GM12878 (cell line): ENCODE data around the gene MAGED1. TPM values are rescaled to one million over a fixed set of nuclear protein-coding genes. Genes with fewer than 3 reads are reported as not detected.

ENCODE experiments used
- ATAC-seq: fragments of 200-7000 bp; cut with Tn5 transposase; 3 replicates; pipeline ENCODE4 v1.9.1; 2020; ENCODE audit warnings: mild to moderate bottlenecking, moderate library complexity
- BruUV-seq: library from RNA; stranded (reverse); fragments of 400-500 nt; replicated peaks from 2 replicates; lab custom pipeline; 2021; lab: Mats Ljungman, UMichigan
- CTCF ChIA-PET: fragments of 300-600 bp; sonication (Branson Sonifier 250); formaldehyde crosslinking; extraction: SDS; loops from one replicate; lab custom pipeline; 2021; ENCODE audit warnings: inconsistent platforms; lab: Yijun Ruan, JAX
- POLR2A ChIA-PET: fragments of 350-600 bp; formaldehyde crosslinking; extraction: SDS; loops from one replicate; lab custom pipeline; 2021; ENCODE audit warnings: inconsistent platforms; lab: Charles Lee
- RAD21 ChIA-PET: fragments of 300-600 bp; sonication (Branson Sonifier 250); formaldehyde crosslinking; loops from one replicate; lab custom pipeline; 2023; ENCODE audit warnings: antibody characterized with exemption; ENCODE audit not compliant: unreplicated experiment; lab: Charles Lee
- SMC1A ChIA-PET: fragments of 300-600 bp; sonication (Branson Sonifier 250); formaldehyde crosslinking; loops from one replicate; lab custom pipeline; 2023; ENCODE audit not compliant: unreplicated experiment, uncharacterized antibody; lab: Charles Lee
- DNase-seq: peaks from one replicate; pipeline ENCODE4 v3.0.0-alpha.2; 2011; ENCODE audit warnings: low read depth, low spot score
- FAIRE-seq: peaks from 3 replicates; lab custom pipeline; 2011; peaks lifted over from hg19 to GRCh38; lab: Jason Lieb, UNC
- H2AFZ ChIP-seq: 2 replicates; pipeline ENCODE4 v1.6.0; 2011; ENCODE audit warnings: low read depth, low read length, control low read depth; ENCODE audit not compliant: control insufficient read depth
- H3K27ac ChIP-seq: 2 replicates; pipeline ENCODE4 v1.5.1; 2011; ENCODE audit warnings: control low read depth; ENCODE audit not compliant: control insufficient read depth, insufficient read depth
- H3K27me3 ChIP-seq, 2 experiments: replicated peaks in 1 of 2; 2 replicates each; pipeline versions ENCODE4 v1.6.0 to v1.6.1; 2011; ENCODE audit warnings: low read length in 1 of 2; ENCODE audit not compliant: control insufficient read depth in 2 of 2, insufficient read depth in 2 of 2
- H3K36me3 ChIP-seq, 2 experiments: 2 replicates each; pipeline ENCODE4 v1.5.1; 2011; ENCODE audit warnings: low read length in 1 of 2; ENCODE audit not compliant: control insufficient read depth in 2 of 2, insufficient read depth in 2 of 2
- H3K4me1 ChIP-seq: 2 replicates; pipeline ENCODE4 v1.6.1; 2011; ENCODE audit warnings: mild to moderate bottlenecking, low read length, moderate library complexity, mixed read lengths; ENCODE audit not compliant: control insufficient read depth, insufficient read depth
- H3K4me2 ChIP-seq: 2 replicates; pipeline ENCODE4 v1.6.0; 2011; ENCODE audit warnings: control low read depth; ENCODE audit not compliant: control insufficient read depth, insufficient read depth
- H3K4me3 ChIP-seq: fragments of 200-600 bp; sonication (generic); 2 replicates; pipeline ENCODE4 v1.5.1; 2016
- H3K79me2 ChIP-seq: 2 replicates; pipeline ENCODE4 v1.6.0; 2011; ENCODE audit warnings: low read length; ENCODE audit not compliant: control insufficient read depth, insufficient read depth
- H3K9ac ChIP-seq: 2 replicates; pipeline ENCODE4 v1.8.0; 2011; ENCODE audit warnings: low read length, control low read depth, mixed read lengths; ENCODE audit not compliant: control insufficient read depth, insufficient read depth
- H3K9me3 ChIP-seq: replicated peaks from 3 replicates; pipeline ENCODE4 v1.5.1; 2011; ENCODE audit warnings: mild to moderate bottlenecking, low read length; ENCODE audit not compliant: control insufficient read depth, insufficient read depth
- H4K20me1 ChIP-seq: 2 replicates; pipeline ENCODE4 v1.6.0; 2011; ENCODE audit not compliant: control insufficient read depth, insufficient read depth
- ATF7 ChIP-seq: fragments of 450-650 bp; IDR thresholded peaks from 2 replicates; pipeline ENCODE4 v1.6.1; 2016; ENCODE audit warnings: low read depth, mild to moderate bottlenecking
- HDAC6 ChIP-seq: fragments of 200-600 bp; sonication (generic); IDR thresholded peaks from one replicate; pipeline ENCODE4 v1.8.0; 2017; ENCODE audit warnings: antibody characterized with exemption; ENCODE audit not compliant: unreplicated experiment
- IKZF2 ChIP-seq, 2 experiments: fragments of 450-650 bp; IDR thresholded peaks; 2 replicates each; pipeline ENCODE4 v1.6.1; 2017; ENCODE audit warnings: mild to moderate bottlenecking in 2 of 2, moderate library complexity in 2 of 2
- NRF1 ChIP-seq: conservative IDR thresholded peaks from 2 replicates; pipeline ENCODE4 v1.6.1; 2011; ENCODE audit warnings: mild to moderate bottlenecking, low read depth, low read length, improper control_type of control experiment
- ZSCAN29 ChIP-seq: fragments of 450-650 bp; IDR thresholded peaks from 2 replicates; pipeline ENCODE4 v1.6.1; 2017; ENCODE audit warnings: mild to moderate bottlenecking, moderate library complexity
- WGBS: methylation state at CpG from one replicate; pipeline ENCODE4 v1.1.6; 2016; ENCODE audit warnings: low lambda C conversion rate; ENCODE audit not compliant: insufficient replicate concordance, insufficient coverage; ENCODE audit errors: missing lambda C conversion rate; 5-methylcytosine and 5-hydroxymethylcytosine counted together
- in situ Hi-C: fragments of 300-500 bp; cut with MboI; formaldehyde crosslinking; loops from 9 replicates; pipeline ENCODE4 v1.14.3; 2018; ENCODE audit warnings: mixed read lengths
- intact Hi-C: fragments of 100-400 bp; cut with micrococcal nuclease; formaldehyde crosslinking; loops from one replicate; pipeline ENCODE4 v1.14.2; 2022; ENCODE audit not compliant: unreplicated experiment
- polyA plus RNA-seq, 11 experiments: library from polyadenylated mRNA; depleted of rRNA in 4 of 11; unstranded in 6 of 11; stranded (reverse) in 5 of 11; fragments of >200 nt; fragmentation: Nextera tagmentation in 4 of 11; fragmentation: Illumina TruSeq in 1 of 11; extraction: Ambion mirVana in 4 of 11; extraction: Trizol in 1 of 11; gene quantifications; 1 replicate in 1 of 11; 2 replicates in 10 of 11; pipeline versions ENCODE4 v1.2.1 to v1.2.3, GENCODE V29; 2011 to 2016; ENCODE audit warnings: inconsistent platforms in 2 of 11, missing spikeins in 2 of 11, low read depth in 1 of 11
- total RNA-seq, 4 experiments: library from RNA; depleted of rRNA in 3 of 4; stranded (reverse); fragments of >200 nt in 3 of 4; fragmentation: Illumina TruSeq in 1 of 4; extraction: Trizol in 1 of 4; gene quantifications; 2 replicates each; pipeline versions ENCODE4 v1.2.1 to v1.2.3, GENCODE V29; 2013 to 2021

Gene MAGED1
- total and polyA plus RNA-seq, 10 of the 15 experiments (the other 5 are each of a cell fraction or from before 2014, with no cell fraction given), result 26.3 to 149 (median 88.9) TPM

DNA sequence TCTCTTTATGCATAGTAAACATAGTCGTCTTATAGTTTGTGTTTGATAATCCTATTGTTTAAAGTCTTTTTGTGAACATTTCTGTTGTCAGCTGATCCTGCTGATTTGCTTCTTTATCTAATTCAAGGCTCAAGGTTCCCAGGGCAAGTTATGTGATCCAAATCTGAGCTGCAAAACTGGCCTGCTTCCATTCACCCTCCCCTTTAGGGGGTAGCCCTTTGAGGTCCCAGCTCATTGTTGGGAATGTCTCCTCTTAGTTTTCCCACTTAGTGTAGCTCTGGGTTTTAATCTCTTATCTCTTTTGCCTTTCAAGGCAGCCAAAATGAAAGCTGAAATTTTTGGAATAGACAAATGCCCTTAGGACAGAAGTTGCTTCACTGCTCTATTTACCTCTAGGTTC lies 40.2 kb upstream of the MAGED1 start:
- Histone ChIP-seq H3K79me2 (no peaks in the 10 kb centered on the region), H3K4me3 (no peak overlapping the region), H3K36me3 (no peaks in the 10 kb centered on the region; a peak in 1 of 4 replicates), H3K4me2 (no peak overlapping the region), H4K20me1 (no peaks in the 10 kb centered on the region), H2AFZ (no peak overlapping the region), H3K9ac (no peak overlapping the region), H3K27ac (no peak overlapping the region), H3K27me3 (no peaks in the 10 kb centered on the region), H3K9me3 (peaks cover 4% of the 10 kb centered on the region; the same call in 2 of the 3 replicates), H3K4me1 (no peaks in the 10 kb centered on the region)
- ATAC-seq, result no peak
- CTCF ChIA-PET, result interaction anchor here (0.7 to 1.3 kb wide), 4 partner anchors 8 to 212 kb away, joined by 3 read pairs; no protein-coding TSS in a partner anchor
- RAD21 ChIA-PET, result no interaction called here
- whole genome bisulfite sequencing, result 7% methylated on average over 1 of the region's 1 CpG
- intact Hi-C loops, result no loop called here
- no TSS peak for BruUV-seq
- POLR2A ChIA-PET, result no interaction called here
- TF ChIP-seq ZSCAN29, result no peak
- no peak for TF ChIP-seq HDAC6
- no peak for DNase-seq
- FAIRE-seq, result no peak
- SMC1A ChIA-PET, result interaction anchor here (1.3 to 1.5 kb wide), 4 partner anchors 9 to 34 kb away, joined by 3 to 5 read pairs (median 4); no protein-coding TSS in a partner anchor
- in situ Hi-C loops, result no loop called here

DNA sequence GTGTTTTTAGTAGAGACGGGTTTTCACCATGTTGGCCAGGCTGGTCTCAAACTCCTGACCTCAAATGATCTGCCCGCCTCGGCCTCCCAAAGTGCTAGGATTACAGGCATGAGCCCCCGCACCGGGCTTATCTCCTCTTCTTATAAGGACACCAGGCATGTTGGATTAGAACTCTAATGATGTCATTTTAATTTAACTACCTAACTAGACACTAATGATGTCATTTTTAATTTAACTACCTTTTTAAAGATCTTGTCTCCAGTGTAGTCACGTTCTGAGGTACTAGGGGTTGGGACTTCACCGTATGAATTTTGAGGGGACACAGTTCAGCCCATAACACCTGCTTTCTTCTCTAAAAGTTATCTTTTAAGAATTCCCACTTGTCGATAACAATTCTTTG lies 37.7 kb upstream of the MAGED1 start:
- TF ChIP-seq IKZF2 (IDR thresholded peaks at IDR 0.05) (no peak), ATF7 (0 out of 2 replicates have a peak, but pooled peaks have one; percentile 29), NRF1 (no peak)
- BruUV-seq, result no TSS peak
- no peak for ATAC-seq
- Histone ChIP-seq H3K4me2 (no peak overlapping the region), H3K4me1 (no peaks in the 10 kb centered on the region), H3K9me3 (peaks cover 4% of the 10 kb centered on the region; the same call in 2 of the 3 replicates), H3K36me3 (no peaks in the 10 kb centered on the region; a peak in 1 of 4 replicates), H2AFZ (no peak overlapping the region), H3K79me2 (no peaks in the 10 kb centered on the region), H3K27ac (no peak overlapping the region), H3K27me3 (no peaks in the 10 kb centered on the region), H3K4me3 (no peak overlapping the region), H3K9ac (no peak overlapping the region), H4K20me1 (no peaks in the 10 kb centered on the region)
- WGBS, result 49% methylated on average over 8 of the region's 8 CpGs
- FAIRE-seq, result no peak
- ChIA-PET POLR2A (no interaction called here), SMC1A (no interaction called here), RAD21 (no interaction called here), CTCF (no interaction called here)
- intact Hi-C loops (no loop called here), in situ Hi-C loops (no loop called here)
- no peak for DNase-seq
